RKO (cell line): ENCODE results near the gene RASA3.

ENCODE experiments used
- DNase-seq: peaks from one replicate; pipeline ENCODE4 v3.0.0-alpha.2; 2016; ENCODE audit warnings: low spot score

The RASA3 gene

GRCh38 chr13:114004420-114005205 lies 127.8 kb downstream of the RASA3 start:
- DNase-seq, result no peak

GRCh38 chr13:114002771-114003321 lies 129.6 kb downstream of the RASA3 start:
- DNase-seq, result no peak

- DNase-seq, result no peak
Observed at GRCh38 chr13:114002009-114002544, 130.3 kb downstream of the RASA3 start.

- DNase-seq, result no peak
Observed at GRCh38 chr13:114001331-114002008, 131.0 kb downstream of the RASA3 start.

- DNase-seq, result no peak
Observed at GRCh38 chr13:114000151-114001040, 132.0 kb downstream of the RASA3 start.

- DNase-seq, result no peak
Observed at GRCh38 chr13:113999618-113999910, 132.9 kb downstream of the RASA3 start.

- DNase-seq, result no peak
Observed at GRCh38 chr13:113998781-113999617, 133.4 kb downstream of the RASA3 start.

GRCh38 chr13:113997845-113998751 lies 134.3 kb downstream of the RASA3 start:
- no peak for DNase-seq

GRCh38 chr13:113996912-113997745 lies 135.3 kb downstream of the RASA3 start:
- DNase-seq, result no peak

- DNase-seq, result no peak
Observed at GRCh38 chr13:113996081-113996911, 136.1 kb downstream of the RASA3 start.

GRCh38 chr13:113995051-113995601 lies 137.3 kb downstream of the RASA3 start:
- no peak for DNase-seq

GRCh38 chr13:113992276-113993005 lies 140.0 kb downstream of the RASA3 start:
- no peak for DNase-seq

- DNase-seq, result no peak
Observed at GRCh38 chr13:113991676-113992179, 140.7 kb downstream of the RASA3 start.

- DNase-seq, result no peak
Observed at GRCh38 chr13:113991191-113991669, 141.2 kb downstream of the RASA3 start.

- no peak for DNase-seq
Observed at GRCh38 chr13:113990321-113990837, 142.0 kb downstream of the RASA3 start.

GRCh38 chr13:113989585-113990300 lies 142.7 kb downstream of the RASA3 start:
- no peak for DNase-seq
